Ovary (tissue), 3 donors: ENCODE measurements around the gene HINT3.

Source experiments
- CTCF ChIP-seq, 3 donors: fragments of 450-650 bp in 2 of 3; fragments of 200-600 bp in 1 of 3; IDR thresholded peaks; one replicate each; pipeline versions ENCODE4 v1.5.1 to v1.8.0; 2016 to 2022; ENCODE audit warnings: antibody characterized with exemption in 3 of 3, mild to moderate bottlenecking in 1 of 3
- EP300 ChIP-seq: sonication (generic); formaldehyde crosslinking; IDR thresholded peaks from one replicate; pipeline ENCODE4 v1.6.1; 2017; ENCODE audit warnings: antibody characterized with exemption
- donor health status: DM: no; HTN: no; CAD: no.

DNA sequence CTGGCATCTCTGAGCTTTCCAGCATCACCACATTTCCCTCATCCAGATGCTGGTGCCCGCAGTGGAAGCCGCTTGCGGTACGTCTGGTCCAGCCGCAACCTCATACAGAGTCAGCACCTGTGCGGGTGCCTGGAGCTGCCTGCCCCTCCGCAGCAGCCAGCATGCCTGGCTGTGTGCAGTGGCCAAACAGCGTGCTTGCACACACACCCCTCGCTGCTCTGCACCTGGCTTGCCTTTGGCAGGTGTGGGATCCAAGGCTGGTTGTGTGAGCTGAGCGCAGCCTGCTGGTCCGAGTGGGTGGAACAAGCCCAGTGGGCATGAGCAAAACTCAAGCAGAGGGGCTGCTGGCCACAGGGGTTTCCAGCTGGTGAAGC, 3.1 kb upstream of the HINT3 start:
- TF ChIP-seq EP300 (no peak), CTCF (IDR thresholded peaks at IDR 0.05) (no peak)
